ENCODE measurements around the gene RBM33. TPM values are rescaled to one million over a fixed set of nuclear protein-coding genes. Genes with fewer than 3 reads are reported as not detected.
A peak's percentile ranks its signal among the peaks of the same experiment; 100 is the strongest.

The RBM33 gene
- total RNA-seq, 3 donors from 2014 or later = 63.3 to 70.5 (median 66.4) TPM

DNA sequence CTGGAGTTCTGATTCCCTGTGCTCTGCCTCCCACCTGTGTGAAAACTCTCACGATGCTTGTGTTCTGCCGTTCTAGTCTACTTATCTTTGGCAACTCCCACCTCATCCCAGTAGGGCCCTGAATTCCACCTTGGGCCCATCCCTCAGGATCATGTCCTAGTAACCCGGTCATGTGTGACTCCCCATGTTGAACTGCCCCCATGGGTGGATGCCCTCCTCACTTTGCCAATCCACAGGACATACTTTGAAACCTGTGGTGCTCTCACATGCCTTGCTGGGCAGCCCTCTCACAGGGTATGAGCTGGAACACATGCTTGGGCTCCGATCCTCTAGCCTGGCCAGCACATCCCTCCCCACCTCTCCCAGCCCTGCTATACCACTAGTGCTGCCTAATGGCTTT is 3.8 kb upstream of the RBM33 start:
- Mint-ChIP-seq H3K9me3 (peaks cover 26% of the 10 kb centered on the region), H3K4me3 (no peak overlapping the region), H3K36me3 (ENCODE audit: insufficient read depth) (peaks cover 36% of the 10 kb centered on the region), H3K27me3 (ENCODE audit: low read depth) (peaks cover 5% of the 10 kb centered on the region), H3K4me1 (ENCODE audit: low read depth) (peaks cover 10% of the 10 kb centered on the region)
- DNase-seq = no peak
- ATAC-seq = no peak

DNA sequence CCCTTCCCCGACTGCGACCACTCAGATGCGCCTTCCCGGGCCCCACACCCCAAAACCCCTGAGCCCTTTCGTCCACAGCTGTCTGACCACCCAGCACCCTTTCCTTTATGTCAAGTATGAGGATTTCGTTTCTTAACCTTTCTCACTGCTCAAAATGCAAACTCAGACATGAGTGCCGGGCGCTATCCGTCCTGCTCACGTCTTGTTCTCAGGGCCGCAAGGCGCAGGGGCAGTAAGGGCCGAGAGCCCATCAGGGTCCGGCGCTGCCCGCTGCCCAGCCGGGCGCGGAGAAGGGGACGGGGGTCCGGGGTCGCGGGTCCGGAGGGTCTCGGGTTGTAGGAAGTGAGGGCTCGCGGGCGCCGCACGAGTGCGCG is 670 bp upstream of the RBM33 start:
- peak in 1 of 2 donors; percentile 19 for ATAC-seq

DNA sequence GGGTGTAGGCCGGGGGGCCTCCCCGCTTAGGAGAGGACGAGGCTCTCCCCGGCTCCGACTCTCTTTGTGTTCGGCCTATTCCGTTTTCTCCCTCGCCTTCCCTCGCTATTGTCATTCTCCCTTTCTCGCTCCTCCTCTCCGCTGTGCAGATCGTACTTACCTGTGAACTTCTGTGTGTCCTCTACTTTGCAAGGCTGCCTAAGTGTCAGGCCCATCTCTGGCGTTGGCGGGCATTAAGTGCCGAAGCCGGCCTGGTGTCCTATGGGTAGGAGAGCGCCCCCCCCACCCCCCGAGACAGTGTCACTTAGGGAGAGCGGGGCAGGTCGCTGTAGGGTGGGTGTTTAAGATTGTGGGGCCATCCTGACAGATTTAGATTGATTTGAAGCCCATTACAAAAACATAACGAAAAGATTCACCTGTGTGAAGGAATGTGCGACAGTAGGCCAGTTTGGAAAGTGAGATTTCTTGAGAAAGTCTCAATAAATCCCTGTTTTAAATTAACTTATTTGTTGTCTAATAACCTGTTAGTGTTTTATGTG is 579 bp downstream of the RBM33 start:
- ATAC-seq (peak; percentile 49), DNase-seq (peak; percentile 19)
- Mint-ChIP-seq H3K4me3 (peak overlapping the region; percentile 96), H3K4me1 (ENCODE audit: low read depth) (peaks cover 43% of the 10 kb centered on the region), H3K9me3 (peaks cover 11% of the 10 kb centered on the region), H3K36me3 (ENCODE audit: insufficient read depth) (peaks cover 65% of the 10 kb centered on the region), H3K27me3 (ENCODE audit: low read depth) (no peaks in the 10 kb centered on the region)

More for the DNA sequence above, 670 bp upstream of the RBM33 start:
- peaks cover 61% of the 10 kb centered on the region for H3K36me3 Mint-ChIP-seq (ENCODE audit: insufficient read depth)
- H3K9me3 Mint-ChIP-seq = peaks cover 7% of the 10 kb centered on the region
- H3K27me3 Mint-ChIP-seq (ENCODE audit: low read depth) = no peaks in the 10 kb centered on the region
- H3K4me3 Mint-ChIP-seq = peak overlapping the region; percentile 96
- no peak for DNase-seq
- peaks cover 36% of the 10 kb centered on the region for H3K4me1 Mint-ChIP-seq (ENCODE audit: low read depth)

DNA sequence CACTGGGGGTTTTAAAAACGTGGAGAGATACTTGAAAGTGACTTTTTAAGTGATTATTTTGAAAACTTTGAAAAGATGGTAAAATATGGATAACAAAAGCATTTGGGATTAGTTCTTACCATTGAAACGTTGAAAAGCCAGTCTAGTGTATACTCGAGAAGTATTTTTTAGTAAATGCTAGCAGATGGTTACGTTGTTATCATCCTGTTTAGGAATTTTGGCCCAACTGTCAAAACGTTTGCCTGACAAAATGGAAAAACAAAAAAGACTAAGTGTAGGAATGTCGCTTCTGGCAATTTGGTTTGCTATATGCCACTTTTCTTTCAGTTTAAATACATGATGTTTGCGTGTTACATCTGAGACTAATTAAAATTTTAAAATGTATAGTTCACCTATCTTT is 1.2 kb downstream of the RBM33 start:
- Mint-ChIP-seq H3K4me3 (peak overlapping the region; percentile 96), H3K9me3 (peaks cover 11% of the 10 kb centered on the region), H3K4me1 (ENCODE audit: low read depth) (peaks cover 48% of the 10 kb centered on the region), H3K36me3 (ENCODE audit: insufficient read depth) (peaks cover 63% of the 10 kb centered on the region), H3K27me3 (ENCODE audit: low read depth) (no peaks in the 10 kb centered on the region)
- DNase-seq (no peak), ATAC-seq (no peak)

DNA sequence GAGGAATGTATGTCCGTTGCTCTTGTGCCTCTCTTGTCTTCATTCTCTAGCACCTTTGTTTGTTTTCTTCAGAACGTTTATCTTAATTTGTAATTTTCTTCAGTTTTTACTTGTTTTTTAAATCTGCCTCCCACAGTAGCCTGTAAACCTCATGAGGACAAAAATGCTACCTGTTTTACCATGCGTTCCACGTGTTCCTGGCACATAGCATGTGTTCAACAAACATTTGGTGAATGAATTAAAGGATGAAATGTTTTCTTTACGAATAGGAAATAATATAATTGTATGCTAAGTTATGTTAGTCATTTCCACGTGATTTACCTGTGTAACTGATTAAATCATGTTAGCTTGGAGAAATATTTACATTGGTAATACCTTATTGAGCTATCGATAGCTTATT is 2.2 kb downstream of the RBM33 start:
- no peak for ATAC-seq
- Mint-ChIP-seq H3K4me3 (peak overlapping the region; percentile 96), H3K36me3 (ENCODE audit: insufficient read depth) (peaks cover 54% of the 10 kb centered on the region), H3K9me3 (peaks cover 11% of the 10 kb centered on the region), H3K27me3 (ENCODE audit: low read depth) (no peaks in the 10 kb centered on the region), H3K4me1 (ENCODE audit: low read depth) (peaks cover 56% of the 10 kb centered on the region)
- no peak for DNase-seq

DNA sequence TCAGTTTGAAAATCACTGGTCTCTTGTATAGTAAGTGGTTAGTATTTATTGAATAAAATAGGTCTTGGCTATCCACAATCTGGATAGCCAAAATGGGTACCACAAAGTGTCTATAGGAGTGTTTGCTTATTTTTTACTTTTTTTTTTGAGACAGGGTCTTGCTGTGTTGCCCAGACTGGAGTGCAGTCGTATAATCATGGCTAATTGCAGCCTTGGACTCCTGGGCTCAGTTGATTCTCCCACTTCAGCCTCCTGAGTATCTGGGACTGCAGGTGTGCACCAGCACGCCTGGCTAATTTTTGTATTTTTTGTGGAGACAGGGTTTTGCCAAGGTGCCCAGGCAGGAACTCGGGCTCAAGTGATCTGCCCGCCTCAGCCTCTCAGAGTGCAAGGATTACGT is 2.8 kb downstream of the RBM33 start:
- DNase-seq (no peak), ATAC-seq (no peak)
- Mint-ChIP-seq H3K4me3 (no peak overlapping the region), H3K9me3 (peaks cover 11% of the 10 kb centered on the region), H3K27me3 (ENCODE audit: low read depth) (no peaks in the 10 kb centered on the region), H3K4me1 (ENCODE audit: low read depth) (peaks cover 62% of the 10 kb centered on the region), H3K36me3 (ENCODE audit: insufficient read depth) (peaks cover 48% of the 10 kb centered on the region)

DNA sequence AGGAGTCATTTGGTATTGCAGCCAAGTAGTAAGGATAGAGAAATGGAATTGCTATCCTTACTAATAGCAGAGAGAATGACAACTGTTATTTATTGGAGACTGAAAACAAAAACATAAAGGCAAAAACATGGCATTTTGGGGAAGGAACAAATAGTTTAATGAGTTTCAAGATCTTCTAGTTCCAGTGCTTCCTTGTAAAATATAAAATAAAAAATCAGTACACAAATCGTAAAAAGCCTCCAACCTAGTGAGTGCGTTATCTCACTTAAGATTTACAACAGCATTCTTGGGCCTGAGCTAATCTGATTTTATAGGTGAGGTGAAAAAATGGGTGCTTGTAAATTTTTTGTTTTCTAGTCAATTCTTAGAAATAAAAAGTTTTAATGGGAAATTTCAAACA is 3.3 kb downstream of the RBM33 start:
- H3K4me3 Mint-ChIP-seq = no peak overlapping the region
- H3K9me3 Mint-ChIP-seq = peaks cover 11% of the 10 kb centered on the region
- DNase-seq (no peak), ATAC-seq (no peak)
- H3K27me3 Mint-ChIP-seq (ENCODE audit: low read depth) = no peaks in the 10 kb centered on the region
- H3K4me1 Mint-ChIP-seq (ENCODE audit: low read depth) = peaks cover 66% of the 10 kb centered on the region
- peaks cover 50% of the 10 kb centered on the region for H3K36me3 Mint-ChIP-seq (ENCODE audit: insufficient read depth)

DNA sequence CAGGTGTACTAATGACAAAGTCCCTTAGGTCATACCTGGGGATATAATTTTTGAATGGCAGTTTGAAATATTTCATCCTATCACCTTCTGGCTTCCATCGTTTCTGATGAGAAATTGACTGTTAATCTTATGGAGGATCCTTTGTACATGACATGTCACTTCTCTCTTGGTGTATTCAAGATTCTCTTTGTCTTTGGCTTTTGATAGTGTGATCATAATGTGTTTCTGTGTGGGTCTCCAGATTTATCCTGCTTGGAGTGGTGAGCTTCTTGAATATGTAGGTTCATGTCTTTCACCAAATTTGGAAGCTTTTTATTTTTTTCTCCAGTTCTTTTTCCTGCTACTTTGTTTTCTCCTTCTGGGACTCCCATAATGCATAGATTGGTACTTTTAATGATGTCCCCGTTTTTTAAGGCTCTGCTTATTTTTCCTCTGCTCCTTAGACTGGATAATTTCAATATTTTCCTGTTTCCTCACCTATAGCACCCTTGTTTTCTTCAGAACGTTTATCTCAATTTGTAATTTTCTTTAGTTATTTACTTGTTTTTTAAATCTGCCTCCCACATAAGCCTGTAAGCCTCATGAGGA is 4.4 kb downstream of the RBM33 start:
- Mint-ChIP-seq H3K9me3 (peaks cover 11% of the 10 kb centered on the region), H3K36me3 (ENCODE audit: insufficient read depth) (peaks cover 45% of the 10 kb centered on the region), H3K27me3 (ENCODE audit: low read depth) (no peaks in the 10 kb centered on the region), H3K4me3 (peak overlapping the region; percentile 6), H3K4me1 (ENCODE audit: low read depth) (peaks cover 69% of the 10 kb centered on the region)
- ATAC-seq (no peak), DNase-seq (no peak)

DNA sequence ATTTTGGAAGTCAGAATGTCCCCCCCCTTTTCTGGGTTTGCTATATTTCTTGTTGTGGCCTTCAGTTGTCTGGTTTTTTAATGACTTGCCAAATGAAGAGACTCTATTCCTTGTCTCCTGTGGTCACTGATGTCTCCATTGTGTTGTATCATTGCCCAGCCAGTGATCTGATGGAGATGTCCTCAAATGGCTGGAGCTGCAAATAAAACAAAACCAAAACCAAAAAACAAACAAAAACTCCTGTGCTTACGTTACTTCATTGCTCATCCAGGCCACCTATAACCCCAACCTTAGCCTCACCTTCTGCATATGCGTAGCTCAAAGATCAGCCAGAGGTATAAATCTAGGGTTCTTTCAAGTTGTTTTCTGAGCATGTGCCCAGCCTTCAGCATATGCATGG is 5.1 kb downstream of the RBM33 start:
- Mint-ChIP-seq H3K27me3 (ENCODE audit: low read depth) (no peaks in the 10 kb centered on the region), H3K4me1 (ENCODE audit: low read depth) (peaks cover 77% of the 10 kb centered on the region), H3K4me3 (no peak overlapping the region), H3K36me3 (ENCODE audit: insufficient read depth) (peaks cover 43% of the 10 kb centered on the region), H3K9me3 (peaks cover 11% of the 10 kb centered on the region)
- ATAC-seq (no peak), DNase-seq (no peak)

DNA sequence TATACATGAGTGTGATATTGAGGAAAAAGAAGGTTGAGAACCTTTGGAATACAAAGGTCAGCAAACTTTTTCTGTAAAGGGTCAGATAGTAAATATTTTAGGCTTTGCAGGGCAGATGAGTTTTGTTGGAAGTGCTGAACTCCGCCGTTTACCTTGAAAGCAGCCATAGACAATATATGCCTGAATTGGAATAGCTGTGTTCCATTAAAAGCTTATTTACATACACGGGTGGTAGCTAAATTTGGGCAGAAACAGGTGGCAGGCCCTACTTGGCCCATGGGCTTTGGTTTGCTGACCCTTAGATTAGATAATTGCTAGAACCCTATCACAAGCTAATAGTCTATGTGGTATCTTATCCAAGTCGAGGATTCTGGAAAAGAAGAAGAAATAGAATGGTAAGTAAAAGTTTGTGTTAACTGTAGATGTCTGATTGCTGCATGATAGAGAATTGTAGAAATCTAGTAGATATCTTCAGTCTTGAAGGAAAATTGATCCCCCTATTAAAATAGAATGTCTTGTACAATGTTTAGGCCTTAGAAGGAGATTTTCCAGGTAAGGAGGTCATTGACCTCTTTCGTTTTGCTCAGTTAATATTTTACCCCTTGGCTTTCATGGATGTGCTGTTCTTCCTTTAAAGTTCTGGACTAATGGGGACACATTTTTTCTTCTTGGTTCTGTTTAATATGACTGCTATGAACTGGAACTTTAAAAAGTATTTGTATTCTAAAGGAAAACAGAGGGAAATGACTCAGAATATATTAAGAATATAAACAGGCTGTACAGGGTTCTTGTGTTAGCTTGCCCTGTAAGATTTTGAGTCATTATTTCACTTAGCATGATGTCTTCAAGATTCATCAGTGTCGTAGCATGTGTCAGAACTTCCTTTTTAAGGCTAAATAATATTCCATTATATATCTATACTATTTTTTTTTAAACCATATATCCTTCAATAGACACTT is 8.0 kb downstream of the RBM33 start:
- no peaks in the 10 kb centered on the region for H3K27me3 Mint-ChIP-seq (ENCODE audit: low read depth)
- H3K4me1 Mint-ChIP-seq (ENCODE audit: low read depth) = peaks cover 82% of the 10 kb centered on the region
- peak; percentile 57 to 58 for ATAC-seq
- H3K36me3 Mint-ChIP-seq (ENCODE audit: insufficient read depth) = peaks cover 30% of the 10 kb centered on the region
- DNase-seq = no peak
- H3K9me3 Mint-ChIP-seq = peaks cover 11% of the 10 kb centered on the region
- no peak overlapping the region for H3K4me3 Mint-ChIP-seq

DNA sequence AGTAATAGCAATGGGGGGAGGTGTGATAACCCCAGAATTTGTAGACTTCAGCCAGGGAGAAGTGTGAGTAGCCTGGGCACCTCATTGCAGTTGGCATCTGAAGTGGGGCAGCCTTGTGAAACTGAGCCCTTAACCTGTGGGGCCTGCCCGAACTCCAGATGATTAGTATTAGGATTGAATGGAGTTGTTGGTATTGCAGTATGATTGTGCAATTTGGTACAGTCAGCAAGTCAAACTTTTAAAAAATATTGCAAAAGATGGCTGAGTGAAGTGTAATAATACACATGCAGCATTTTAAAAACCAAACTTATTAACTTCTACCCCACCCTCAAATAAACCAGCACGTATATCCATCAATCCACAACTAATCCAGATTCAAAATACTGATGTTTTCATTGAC is 9.3 kb downstream of the RBM33 start:
- DNase-seq (no peak), ATAC-seq (no peak)
- Mint-ChIP-seq H3K9me3 (peaks cover 5% of the 10 kb centered on the region), H3K36me3 (ENCODE audit: insufficient read depth) (peaks cover 17% of the 10 kb centered on the region), H3K4me1 (ENCODE audit: low read depth) (peaks cover 83% of the 10 kb centered on the region), H3K27me3 (ENCODE audit: low read depth) (no peaks in the 10 kb centered on the region), H3K4me3 (no peak overlapping the region)

DNA sequence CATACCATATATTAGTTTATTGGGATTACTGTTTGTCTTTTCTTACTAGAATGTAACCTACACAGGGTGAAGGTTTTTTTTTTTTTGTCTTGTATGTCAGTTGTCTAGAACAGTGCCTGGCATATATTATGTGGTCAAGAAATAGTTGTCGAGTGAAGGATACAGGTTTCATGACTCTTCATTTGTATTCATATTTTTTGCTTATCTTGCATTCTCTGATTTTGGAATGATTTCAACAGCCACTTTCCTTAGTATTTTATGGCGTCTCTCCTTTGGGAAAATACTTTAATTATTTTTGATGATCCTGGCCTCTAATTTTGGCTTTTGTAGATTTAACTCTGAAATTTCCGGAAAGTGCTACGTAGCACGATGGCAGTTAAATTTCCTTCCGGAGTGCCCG is 12.4 kb downstream of the RBM33 start:
- Mint-ChIP-seq H3K36me3 (ENCODE audit: insufficient read depth) (peaks cover 18% of the 10 kb centered on the region), H3K9me3 (peaks cover 1% of the 10 kb centered on the region), H3K4me1 (ENCODE audit: low read depth) (peaks cover 84% of the 10 kb centered on the region), H3K4me3 (no peak overlapping the region), H3K27me3 (ENCODE audit: low read depth) (no peaks in the 10 kb centered on the region)
- DNase-seq (no peak), ATAC-seq (no peak)

DNA sequence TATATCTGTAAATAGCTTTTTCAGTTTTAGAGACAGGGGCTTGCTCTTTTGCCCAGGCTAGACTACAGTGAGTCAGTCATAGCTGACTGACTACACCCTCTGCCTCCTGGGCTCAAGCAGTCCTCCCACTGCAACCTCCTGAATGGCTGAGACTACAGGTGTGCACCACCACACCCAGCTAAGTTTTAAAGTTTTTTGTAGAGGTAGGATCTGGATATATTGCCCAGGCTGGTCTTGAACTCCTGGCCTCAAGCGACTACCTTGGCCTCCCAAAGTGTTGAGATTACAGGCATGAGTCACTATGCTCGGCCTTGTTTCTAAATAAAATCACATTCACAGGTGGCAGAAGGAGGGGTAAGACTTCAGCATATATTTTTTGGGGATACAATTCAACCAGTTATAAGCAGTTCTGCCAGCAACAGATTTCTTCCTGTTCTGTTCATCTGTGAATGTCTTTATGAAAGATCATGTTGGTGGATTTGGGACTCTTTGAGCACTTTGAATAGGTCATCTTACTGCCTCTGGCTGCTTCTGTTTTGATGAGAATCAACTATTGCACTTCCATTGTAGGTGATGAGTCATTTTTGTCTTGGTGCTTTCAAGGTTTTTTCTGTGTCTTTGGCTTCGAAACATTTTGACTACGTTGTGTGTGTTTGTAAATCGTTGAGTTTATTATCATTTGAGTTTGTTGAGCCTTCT is 15.7 kb downstream of the RBM33 start:
- ATAC-seq (peak; percentile 73 to 74), DNase-seq (no peak)
- H3K4me1 Mint-ChIP-seq (ENCODE audit: low read depth) = peaks cover 81% of the 10 kb centered on the region
- peaks cover 20% of the 10 kb centered on the region for H3K36me3 Mint-ChIP-seq (ENCODE audit: insufficient read depth)
- peak overlapping the region; percentile 7 for H3K4me3 Mint-ChIP-seq
- H3K9me3 Mint-ChIP-seq = peaks cover 3% of the 10 kb centered on the region
- no peaks in the 10 kb centered on the region for H3K27me3 Mint-ChIP-seq (ENCODE audit: low read depth)

DNA sequence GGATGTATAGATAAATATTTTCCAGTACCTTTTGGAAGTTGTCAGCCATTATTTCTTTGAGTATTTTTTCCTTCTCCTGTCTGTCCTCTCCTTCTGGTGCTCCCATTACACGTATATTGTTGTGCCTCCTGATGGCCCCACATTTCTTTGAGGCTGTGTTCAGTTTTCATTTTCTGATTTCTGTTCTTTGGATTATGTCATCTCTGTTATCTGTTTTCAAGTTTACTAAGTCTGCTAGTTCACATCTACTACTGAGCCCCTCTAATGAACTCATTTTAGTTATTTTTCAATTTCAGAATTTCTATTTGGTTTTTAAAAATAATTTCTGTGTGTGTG is 16.3 kb downstream of the RBM33 start:
- no peaks in the 10 kb centered on the region for H3K27me3 Mint-ChIP-seq (ENCODE audit: low read depth)
- DNase-seq = no peak
- ATAC-seq = peak; percentile 48 to 79
- H3K4me3 Mint-ChIP-seq = peak overlapping the region; percentile 7
- H3K4me1 Mint-ChIP-seq (ENCODE audit: low read depth) = peaks cover 81% of the 10 kb centered on the region
- H3K36me3 Mint-ChIP-seq (ENCODE audit: insufficient read depth) = peaks cover 25% of the 10 kb centered on the region
- H3K9me3 Mint-ChIP-seq = peaks cover 3% of the 10 kb centered on the region

All from activated T-cell treated with anti-CD3 and anti-CD28 coated beads, Interleukin-2, amount 50 U/mL, for 4 hours (primary cell).